Mucosa of stomach (tissue), 1 donor: ENCODE results near the gene PLAAT1.

Experiments
- H3K27me3 ChIP-seq: one replicate; pipeline ENCODE4 v1.7.0; 2013; ENCODE audit warnings: mild to moderate bottlenecking, low read length; ENCODE audit not compliant: control insufficient read depth, insufficient read depth
- H3K36me3 ChIP-seq: one replicate; pipeline ENCODE4 v1.7.0; 2013; ENCODE audit warnings: low read length; ENCODE audit not compliant: control insufficient read depth, insufficient read depth
- H3K4me1 ChIP-seq: one replicate; pipeline ENCODE4 v1.7.0; 2013; ENCODE audit warnings: mild to moderate bottlenecking, low read length; ENCODE audit not compliant: control insufficient read depth, insufficient read depth
- H3K4me3 ChIP-seq: one replicate; pipeline ENCODE4 v1.7.0; 2013; ENCODE audit warnings: low read length
- H3K9ac ChIP-seq: one replicate; pipeline ENCODE4 v1.7.0; 2013; ENCODE audit warnings: mild to moderate bottlenecking, low read length, moderate library complexity
- H3K9me3 ChIP-seq: one replicate; pipeline ENCODE4 v1.7.0; 2013; ENCODE audit warnings: mild to moderate bottlenecking, low read length, moderate library complexity; ENCODE audit not compliant: control insufficient read depth
- donor health status: Pancreatic carcinoma.

The PLAAT1 gene

GRCh38 chr3:193262707-193263106 lies 21.7 kb downstream of the PLAAT1 start:
- Histone ChIP-seq H3K9ac (no peak overlapping the region), H3K4me3 (no peak overlapping the region), H3K4me1 (no peaks in the 10 kb centered on the region), H3K27me3 (no peaks in the 10 kb centered on the region), H3K36me3 (no peaks in the 10 kb centered on the region), H3K9me3 (no peaks in the 10 kb centered on the region)

- Histone ChIP-seq H3K4me3 (no peak overlapping the region), H3K9ac (no peak overlapping the region), H3K9me3 (no peaks in the 10 kb centered on the region), H3K36me3 (no peaks in the 10 kb centered on the region), H3K27me3 (no peaks in the 10 kb centered on the region), H3K4me1 (no peaks in the 10 kb centered on the region)
Measured at GRCh38 chr3:193269343-193270028, 28.5 kb downstream of the PLAAT1 start.

- Histone ChIP-seq H3K9ac (no peak overlapping the region), H3K4me3 (no peak overlapping the region), H3K9me3 (no peaks in the 10 kb centered on the region), H3K4me1 (no peaks in the 10 kb centered on the region), H3K36me3 (no peaks in the 10 kb centered on the region), H3K27me3 (no peaks in the 10 kb centered on the region)
Measured at GRCh38 chr3:193270451-193270850, 29.4 kb downstream of the PLAAT1 start.

- H3K36me3 ChIP-seq = no peaks in the 10 kb centered on the region
- no peaks in the 10 kb centered on the region for H3K9me3 ChIP-seq
Measured at GRCh38 chr3:193271101-193271840, 30.2 kb downstream of the PLAAT1 start.

GRCh38 chr3:193292386-193292785 lies 51.4 kb downstream of the PLAAT1 start:
- no peak overlapping the region for H3K4me3 ChIP-seq
- no peak overlapping the region for H3K9ac ChIP-seq
- no peaks in the 10 kb centered on the region for H3K4me1 ChIP-seq
- no peaks in the 10 kb centered on the region for H3K27me3 ChIP-seq
- no peaks in the 10 kb centered on the region for H3K36me3 ChIP-seq
- H3K9me3 ChIP-seq = no peaks in the 10 kb centered on the region

More at GRCh38 chr3:193271101-193271840, 30.2 kb downstream of the PLAAT1 start:
- H3K27me3 ChIP-seq = no peaks in the 10 kb centered on the region
- H3K9ac ChIP-seq = no peak overlapping the region
- H3K4me1 ChIP-seq = no peaks in the 10 kb centered on the region
- no peak overlapping the region for H3K4me3 ChIP-seq

GRCh38 chr3:193295985-193296384 lies 55.0 kb downstream of the PLAAT1 start:
- Histone ChIP-seq H3K27me3 (no peaks in the 10 kb centered on the region), H3K9me3 (no peaks in the 10 kb centered on the region), H3K4me3 (no peak overlapping the region), H3K9ac (no peak overlapping the region), H3K4me1 (no peaks in the 10 kb centered on the region), H3K36me3 (no peaks in the 10 kb centered on the region)

GRCh38 chr3:193297421-193297820 lies 56.4 kb downstream of the PLAAT1 start:
- Histone ChIP-seq H3K4me1 (no peaks in the 10 kb centered on the region), H3K27me3 (no peaks in the 10 kb centered on the region), H3K9me3 (no peaks in the 10 kb centered on the region), H3K9ac (no peak overlapping the region), H3K36me3 (no peaks in the 10 kb centered on the region), H3K4me3 (no peak overlapping the region)

- H3K9me3 ChIP-seq = no peaks in the 10 kb centered on the region
- no peaks in the 10 kb centered on the region for H3K4me1 ChIP-seq
- H3K4me3 ChIP-seq = no peak overlapping the region
- H3K36me3 ChIP-seq = no peaks in the 10 kb centered on the region
- no peaks in the 10 kb centered on the region for H3K27me3 ChIP-seq
- H3K9ac ChIP-seq = no peak overlapping the region
Measured at GRCh38 chr3:193301433-193301832, 60.4 kb downstream of the PLAAT1 start.

GRCh38 chr3:193305356-193305755 lies 64.3 kb downstream of the PLAAT1 start:
- no peaks in the 10 kb centered on the region for H3K4me1 ChIP-seq
- H3K27me3 ChIP-seq = no peaks in the 10 kb centered on the region
- no peak overlapping the region for H3K4me3 ChIP-seq
- no peak overlapping the region for H3K9ac ChIP-seq
- no peaks in the 10 kb centered on the region for H3K36me3 ChIP-seq
- H3K9me3 ChIP-seq = no peaks in the 10 kb centered on the region

GRCh38 chr3:193310914-193311723 lies 70.1 kb downstream of the PLAAT1 start:
- Histone ChIP-seq H3K9me3 (no peaks in the 10 kb centered on the region), H3K4me3 (no peak overlapping the region), H3K27me3 (no peaks in the 10 kb centered on the region), H3K36me3 (no peaks in the 10 kb centered on the region), H3K9ac (no peak overlapping the region), H3K4me1 (no peaks in the 10 kb centered on the region)

- Histone ChIP-seq H3K9me3 (no peaks in the 10 kb centered on the region), H3K9ac (no peak overlapping the region), H3K36me3 (no peaks in the 10 kb centered on the region), H3K27me3 (no peaks in the 10 kb centered on the region), H3K4me3 (no peak overlapping the region), H3K4me1 (no peaks in the 10 kb centered on the region)
Measured at GRCh38 chr3:193313061-193313958, 72.3 kb downstream of the PLAAT1 start.
